ENCODE results near the gene HAUS3. TPM values are rescaled to one million over a fixed set of nuclear protein-coding genes. Genes with fewer than 3 reads are reported as not detected.

HAUS3 gene
- total and polyA plus RNA-seq, 10 of the 15 experiments (the other 5 are each of a cell fraction or from before 2014, with no cell fraction given) = 4.2 to 23.9 (median 12.3) TPM

- TF ChIP-seq, protein P1, sequence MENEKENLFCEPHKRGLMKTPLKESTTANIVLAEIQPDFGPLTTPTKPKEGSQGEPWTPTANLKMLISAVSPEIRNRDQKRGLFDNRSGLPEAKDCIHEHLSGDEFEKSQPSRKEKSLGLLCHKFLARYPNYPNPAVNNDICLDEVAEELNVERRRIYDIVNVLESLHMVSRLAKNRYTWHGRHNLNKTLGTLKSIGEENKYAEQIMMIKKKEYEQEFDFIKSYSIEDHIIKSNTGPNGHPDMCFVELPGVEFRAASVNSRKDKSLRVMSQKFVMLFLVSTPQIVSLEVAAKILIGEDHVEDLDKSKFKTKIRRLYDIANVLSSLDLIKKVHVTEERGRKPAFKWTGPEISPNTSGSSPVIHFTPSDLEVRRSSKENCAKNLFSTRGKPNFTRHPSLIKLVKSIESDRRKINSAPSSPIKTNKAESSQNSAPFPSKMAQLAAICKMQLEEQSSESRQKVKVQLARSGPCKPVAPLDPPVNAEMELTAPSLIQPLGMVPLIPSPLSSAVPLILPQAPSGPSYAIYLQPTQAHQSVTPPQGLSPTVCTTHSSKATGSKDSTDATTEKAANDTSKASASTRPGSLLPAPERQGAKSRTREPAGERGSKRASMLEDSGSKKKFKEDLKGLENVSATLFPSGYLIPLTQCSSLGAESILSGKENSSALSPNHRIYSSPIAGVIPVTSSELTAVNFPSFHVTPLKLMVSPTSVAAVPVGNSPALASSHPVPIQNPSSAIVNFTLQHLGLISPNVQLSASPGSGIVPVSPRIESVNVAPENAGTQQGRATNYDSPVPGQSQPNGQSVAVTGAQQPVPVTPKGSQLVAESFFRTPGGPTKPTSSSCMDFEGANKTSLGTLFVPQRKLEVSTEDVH (IDR thresholded peaks at IDR 0.05; ENCODE audit: low read depth, partially characterized antibody) = no peak
- TF ChIP-seq, protein P2, sequence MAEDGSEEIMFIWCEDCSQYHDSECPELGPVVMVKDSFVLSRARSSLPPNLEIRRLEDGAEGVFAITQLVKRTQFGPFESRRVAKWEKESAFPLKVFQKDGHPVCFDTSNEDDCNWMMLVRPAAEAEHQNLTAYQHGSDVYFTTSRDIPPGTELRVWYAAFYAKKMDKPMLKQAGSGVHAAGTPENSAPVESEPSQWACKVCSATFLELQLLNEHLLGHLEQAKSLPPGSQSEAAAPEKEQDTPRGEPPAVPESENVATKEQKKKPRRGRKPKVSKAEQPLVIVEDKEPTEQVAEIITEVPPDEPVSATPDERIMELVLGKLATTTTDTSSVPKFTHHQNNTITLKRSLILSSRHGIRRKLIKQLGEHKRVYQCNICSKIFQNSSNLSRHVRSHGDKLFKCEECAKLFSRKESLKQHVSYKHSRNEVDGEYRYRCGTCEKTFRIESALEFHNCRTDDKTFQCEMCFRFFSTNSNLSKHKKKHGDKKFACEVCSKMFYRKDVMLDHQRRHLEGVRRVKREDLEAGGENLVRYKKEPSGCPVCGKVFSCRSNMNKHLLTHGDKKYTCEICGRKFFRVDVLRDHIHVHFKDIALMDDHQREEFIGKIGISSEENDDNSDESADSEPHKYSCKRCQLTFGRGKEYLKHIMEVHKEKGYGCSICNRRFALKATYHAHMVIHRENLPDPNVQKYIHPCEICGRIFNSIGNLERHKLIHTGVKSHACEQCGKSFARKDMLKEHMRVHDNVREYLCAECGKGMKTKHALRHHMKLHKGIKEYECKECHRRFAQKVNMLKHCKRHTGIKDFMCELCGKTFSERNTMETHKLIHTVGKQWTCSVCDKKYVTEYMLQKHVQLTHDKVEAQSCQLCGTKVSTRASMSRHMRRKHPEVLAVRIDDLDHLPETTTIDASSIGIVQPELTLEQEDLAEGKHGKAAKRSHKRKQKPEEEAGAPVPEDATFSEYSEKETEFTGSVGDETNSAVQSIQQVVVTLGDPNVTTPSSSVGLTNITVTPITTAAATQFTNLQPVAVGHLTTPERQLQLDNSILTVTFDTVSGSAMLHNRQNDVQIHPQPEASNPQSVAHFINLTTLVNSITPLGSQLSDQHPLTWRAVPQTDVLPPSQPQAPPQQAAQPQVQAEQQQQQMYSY (CRISPR knock-in tag; IDR thresholded peaks at IDR 0.05) = no peak
- TF ChIP-seq MLLT1 (IDR thresholded peaks at IDR 0.05) (no peak), MYB (IDR thresholded peaks at IDR 0.05; ENCODE audit: borderline replicate concordance, low read depth, low read length) (no peak), MEF2A (IDR thresholded peaks at IDR 0.05; ENCODE audit: insufficient read depth, low read depth, low read length) (no peak)
These were observed 13.0 kb upstream of the HAUS3 start (continued) for GRCh38 chr4:2254665-2255500.

Data from GM12878 (cell line).